ACC112 (cell line): ENCODE data around the gene SLC22A14.

Source experiments
- H2AFZ ChIP-seq: fragments of 200-600 bp; sonication (generic); one replicate; pipeline ENCODE4 v1.6.0; 2017; ENCODE audit warnings: antibody characterized with exemption, low read length; ENCODE audit not compliant: unreplicated experiment
- H3K27ac ChIP-seq: fragments of 200-600 bp; sonication (generic); 2 replicates; pipeline ENCODE4 v1.5.1; 2014; ENCODE audit warnings: low read depth, mild to moderate bottlenecking, antibody characterized with exemption, low read length, moderate library complexity
- H3K27me3 ChIP-seq: fragments of 200-600 bp; sonication (generic); 2 replicates; pipeline ENCODE4 v1.6.1; 2014; ENCODE audit warnings: mild to moderate bottlenecking, antibody characterized with exemption, low read length, moderate library complexity, mixed read lengths; ENCODE audit not compliant: insufficient read depth
- H3K36me3 ChIP-seq: fragments of 200-600 bp; sonication (generic); 2 replicates; pipeline ENCODE4 v1.6.1; 2016; ENCODE audit warnings: mild to moderate bottlenecking, antibody characterized with exemption, low read length, moderate library complexity, mixed read lengths; ENCODE audit not compliant: insufficient read depth
- H3K4me1 ChIP-seq: fragments of 200-600 bp; sonication (generic); one replicate; pipeline ENCODE4 v1.6.1; 2016; ENCODE audit warnings: low read length, mixed read lengths; ENCODE audit not compliant: insufficient read depth, unreplicated experiment, control insufficient read depth
- H3K4me3 ChIP-seq: fragments of 200-600 bp; sonication (generic); 2 replicates; pipeline ENCODE4 v1.5.1; 2014; ENCODE audit warnings: mild to moderate bottlenecking, low read depth, low read length
- H3K79me2 ChIP-seq: fragments of 200-600 bp; sonication (generic); one replicate; pipeline ENCODE4 v1.6.0; 2016; ENCODE audit warnings: low read length; ENCODE audit not compliant: control insufficient read depth, unreplicated experiment, insufficient read depth

The SLC22A14 gene

GRCh38 chr3:38270606-38271005, 11.5 kb upstream of the SLC22A14 start:
- Histone ChIP-seq H2AFZ (no peak overlapping the region), H3K79me2 (no peaks in the 10 kb centered on the region), H3K36me3 (peaks cover 3% of the 10 kb centered on the region; the same call in 1 of the 2 replicates), H3K27ac (no peak overlapping the region), H3K4me3 (no peak overlapping the region), H3K27me3 (no peaks in the 10 kb centered on the region), H3K4me1 (no peaks in the 10 kb centered on the region)

DNA sequence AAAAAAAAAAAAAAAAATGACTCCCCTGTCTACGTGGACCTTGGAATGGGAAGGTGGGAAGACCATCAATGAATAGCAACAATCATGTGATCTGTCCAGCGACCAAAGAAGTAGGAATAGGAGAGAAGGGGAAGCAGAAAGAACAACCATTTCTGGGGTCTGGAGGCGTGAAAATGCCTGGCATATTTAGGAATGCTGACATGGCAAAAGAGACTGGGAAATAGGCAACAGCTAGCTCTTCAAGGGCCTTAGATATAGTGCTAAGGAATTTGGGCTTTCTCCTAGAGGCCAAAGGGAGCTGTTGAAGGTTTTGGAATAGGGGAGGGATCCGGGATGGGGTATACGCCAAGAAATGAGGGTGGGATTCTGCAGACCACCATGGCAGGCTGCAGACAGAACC, 10.5 kb upstream of the SLC22A14 start:
- no peaks in the 10 kb centered on the region for H3K27me3 ChIP-seq
- H3K36me3 ChIP-seq, result peaks cover 4% of the 10 kb centered on the region; the same call in 1 of the 2 replicates
- no peak overlapping the region for H3K4me3 ChIP-seq
- no peaks in the 10 kb centered on the region for H3K4me1 ChIP-seq
- H3K27ac ChIP-seq, result no peak overlapping the region
- no peak overlapping the region for H2AFZ ChIP-seq
- H3K79me2 ChIP-seq, result no peaks in the 10 kb centered on the region

- no peak overlapping the region for H3K4me3 ChIP-seq
- H3K27ac ChIP-seq, result no peak overlapping the region
- no peaks in the 10 kb centered on the region for H3K27me3 ChIP-seq
- no peak overlapping the region for H2AFZ ChIP-seq
- no peaks in the 10 kb centered on the region for H3K4me1 ChIP-seq
- peaks cover 4% of the 10 kb centered on the region; the same call in 1 of the 2 replicates for H3K36me3 ChIP-seq
- no peaks in the 10 kb centered on the region for H3K79me2 ChIP-seq
These were observed 7.0 kb upstream of the SLC22A14 start for GRCh38 chr3:38274864-38275649.

- H3K27me3 ChIP-seq, result no peaks in the 10 kb centered on the region
- no peak overlapping the region for H2AFZ ChIP-seq
These were observed 6.4 kb upstream of the SLC22A14 start for GRCh38 chr3:38275658-38276057.

GRCh38 chr3:38276081-38276916, 5.8 kb upstream of the SLC22A14 start:
- H3K4me3 ChIP-seq, result no peak overlapping the region
- H3K4me1 ChIP-seq, result no peaks in the 10 kb centered on the region
- H2AFZ ChIP-seq, result no peak overlapping the region
- no peaks in the 10 kb centered on the region for H3K27me3 ChIP-seq
- H3K27ac ChIP-seq, result no peak overlapping the region
- peaks cover 4% of the 10 kb centered on the region; the same call in 1 of the 2 replicates for H3K36me3 ChIP-seq
- H3K79me2 ChIP-seq, result no peaks in the 10 kb centered on the region

More at GRCh38 chr3:38275658-38276057, 6.4 kb upstream of the SLC22A14 start:
- Histone ChIP-seq H3K36me3 (peaks cover 4% of the 10 kb centered on the region; the same call in 1 of the 2 replicates), H3K79me2 (no peaks in the 10 kb centered on the region), H3K4me1 (no peaks in the 10 kb centered on the region), H3K4me3 (no peak overlapping the region), H3K27ac (no peak overlapping the region)

DNA sequence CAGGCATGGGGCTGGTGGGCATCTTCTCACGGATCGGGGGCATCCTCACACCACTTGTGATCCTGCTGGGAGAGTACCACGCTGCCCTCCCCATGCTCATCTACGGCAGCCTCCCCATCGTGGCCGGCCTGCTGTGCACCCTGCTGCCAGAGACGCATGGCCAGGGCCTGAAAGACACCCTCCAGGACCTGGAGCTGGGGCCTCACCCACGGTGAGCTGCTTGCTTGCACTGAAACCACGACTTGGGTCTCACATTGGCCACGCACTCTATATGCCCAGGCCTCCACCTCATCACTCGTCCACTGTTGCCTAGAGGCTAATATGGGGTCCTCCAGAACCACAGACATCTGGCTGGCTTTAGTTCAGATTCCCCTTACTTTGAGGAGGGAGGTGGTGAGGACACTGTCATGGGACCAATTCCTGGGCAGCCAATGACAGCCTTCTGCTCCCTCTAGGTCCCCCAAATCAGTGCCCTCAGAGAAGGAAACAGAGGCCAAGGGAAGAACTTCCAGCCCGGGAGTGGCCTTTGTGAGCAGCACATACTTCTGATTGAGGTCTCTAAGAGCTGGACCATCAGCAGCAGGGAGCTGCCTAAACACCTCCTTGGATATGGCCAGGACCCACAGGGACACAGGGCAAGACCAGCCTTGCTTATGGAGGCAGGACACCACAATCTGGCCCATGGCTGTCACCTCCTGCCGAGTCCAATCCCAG, 5.0 kb upstream of the SLC22A14 start:
- no peak overlapping the region for H3K4me3 ChIP-seq

GRCh38 chr3:38278841-38279240, 3.3 kb upstream of the SLC22A14 start:
- Histone ChIP-seq H3K79me2 (no peaks in the 10 kb centered on the region), H3K36me3 (peaks cover 4% of the 10 kb centered on the region; the same call in 1 of the 2 replicates), H3K4me1 (no peaks in the 10 kb centered on the region), H3K27me3 (no peaks in the 10 kb centered on the region), H3K27ac (no peak overlapping the region), H2AFZ (no peak overlapping the region), H3K4me3 (no peak overlapping the region)

More for the DNA sequence above, 5.0 kb upstream of the SLC22A14 start:
- no peaks in the 10 kb centered on the region for H3K4me1 ChIP-seq
- no peak overlapping the region for H2AFZ ChIP-seq
- H3K27me3 ChIP-seq, result no peaks in the 10 kb centered on the region
- H3K27ac ChIP-seq, result no peak overlapping the region
- no peaks in the 10 kb centered on the region for H3K79me2 ChIP-seq
- H3K36me3 ChIP-seq, result peaks cover 4% of the 10 kb centered on the region; the same call in 1 of the 2 replicates

GRCh38 chr3:38283810-38284755, 2.0 kb downstream of the SLC22A14 start:
- no peak overlapping the region for H3K27ac ChIP-seq
- no peaks in the 10 kb centered on the region for H3K79me2 ChIP-seq
- no peaks in the 10 kb centered on the region for H3K27me3 ChIP-seq
- H3K36me3 ChIP-seq, result no peaks in the 10 kb centered on the region
- no peak overlapping the region for H3K4me3 ChIP-seq
- H2AFZ ChIP-seq, result no peak overlapping the region
- no peaks in the 10 kb centered on the region for H3K4me1 ChIP-seq

- Histone ChIP-seq H3K79me2 (no peaks in the 10 kb centered on the region), H3K27me3 (no peaks in the 10 kb centered on the region)
These were observed 2.7 kb downstream of the SLC22A14 start for GRCh38 chr3:38284756-38285150.

More at GRCh38 chr3:38284756-38285150, 2.7 kb downstream of the SLC22A14 start:
- Histone ChIP-seq H2AFZ (no peak overlapping the region), H3K4me1 (no peaks in the 10 kb centered on the region), H3K27ac (no peak overlapping the region), H3K4me3 (no peak overlapping the region), H3K36me3 (no peaks in the 10 kb centered on the region)
